T-cell (primary cell): ENCODE data around the gene MIER3. TPM values are rescaled to one million over a fixed set of nuclear protein-coding genes. Genes with fewer than 3 reads are reported as not detected.

Experiments
- ATAC-seq, 4 experiments: fragments of 200-7000 bp in 3 of 4; fragments of 150-1000 bp in 1 of 4; cut with Tn5 transposase; replicated peaks in 1 of 4; 1 replicate in 3 of 4; 2 replicates in 1 of 4; pipeline ENCODE4 v1.10.0; 2021; ENCODE audit warnings: moderate library complexity in 3 of 4, mild to moderate bottlenecking in 2 of 4, moderate number of reproducible peaks in 1 of 4
- CTCF ChIA-PET, 2 donors: fragments of 300-600 bp; sonication (Branson Sonifier 250); formaldehyde crosslinking; loops; one replicate each; lab custom pipeline; 2022; ENCODE audit warnings: antibody characterized with exemption in 2 of 2; lab: Charles Lee
- POLR2A ChIA-PET, 2 donors: fragments of 300-600 bp; sonication (Branson Sonifier 250); formaldehyde crosslinking; loops; one replicate each; lab custom pipeline; 2022; ENCODE audit warnings: antibody characterized with exemption in 2 of 2; lab: Charles Lee
- DNase-seq, 35 experiments: peaks; one replicate each; pipeline versions ENCODE4 v3.0.0 to v3.0.0-alpha.2; 2013 to 2023
- H3K27ac ChIP-seq: one replicate; pipeline ENCODE4 v1.5.1; 2013; ENCODE audit warnings: low read length
- H3K27me3 ChIP-seq, 2 experiments: replicated peaks in 1 of 2; 1 replicate in 1 of 2; 2 replicates in 1 of 2; pipeline versions ENCODE4 v1.6.1 to v1.7.0; 2013; ENCODE audit warnings: low read length in 1 of 2, mixed read lengths in 1 of 2; ENCODE audit not compliant: control insufficient read depth in 2 of 2, insufficient read depth in 2 of 2; ENCODE audit errors: extremely low read depth in 1 of 2
- H3K36me3 ChIP-seq, 2 donors: 1 replicate in 1 of 2; 2 replicates in 1 of 2; pipeline versions ENCODE4 v1.6.1 to v1.7.0; 2013; ENCODE audit warnings: low read length in 1 of 2; ENCODE audit not compliant: control insufficient read depth in 2 of 2, insufficient read depth in 1 of 2; ENCODE audit errors: extremely low read depth in 1 of 2
- H3K4me1 ChIP-seq, 2 experiments: 1 replicate in 1 of 2; 2 replicates in 1 of 2; pipeline versions ENCODE4 v1.6.1 to v1.7.0; 2013; ENCODE audit warnings: low read length in 2 of 2, mixed read lengths in 1 of 2; ENCODE audit not compliant: insufficient read depth in 2 of 2, control insufficient read depth in 1 of 2; ENCODE audit errors: extremely low read depth in 1 of 2
- H3K4me3 ChIP-seq, 2 donors: 1 replicate in 1 of 2; 2 replicates in 1 of 2; pipeline versions ENCODE4 v1.5.1 to v1.7.0; 2013; ENCODE audit warnings: mild to moderate bottlenecking in 2 of 2, low read length in 1 of 2, moderate library complexity in 1 of 2; ENCODE audit not compliant: control insufficient read depth in 1 of 2; ENCODE audit errors: extremely low read depth in 1 of 2
- H3K9me3 ChIP-seq: 2 replicates; pipeline ENCODE4 v1.7.0; 2013
- H3K27ac Mint-ChIP-seq, 2 donors: one replicate each; pipeline ENCODE4 v1.8.0; 2020 to 2021; ENCODE audit warnings: mild to moderate bottlenecking in 2 of 2, mixed read lengths in 2 of 2
- H3K27me3 Mint-ChIP-seq, 2 donors: one replicate each; pipeline ENCODE4 v1.8.0; 2021 to 2022; ENCODE audit warnings: mixed read lengths in 2 of 2
- H3K36me3 Mint-ChIP-seq: one replicate; pipeline ENCODE4 v1.8.0; 2021; ENCODE audit warnings: mixed read lengths
- H3K4me1 Mint-ChIP-seq, 3 donors: one replicate each; pipeline ENCODE4 v1.8.0; 2020 to 2022; ENCODE audit warnings: mixed read lengths in 3 of 3, mild to moderate bottlenecking in 1 of 3
- H3K4me3 Mint-ChIP-seq, 3 donors: one replicate each; pipeline ENCODE4 v1.8.0; 2020 to 2022; ENCODE audit warnings: mild to moderate bottlenecking in 3 of 3, mixed read lengths in 3 of 3, moderate library complexity in 3 of 3
- H3K9me3 Mint-ChIP-seq, 3 donors: one replicate each; pipeline ENCODE4 v1.8.0; 2020 to 2022; ENCODE audit warnings: mixed read lengths in 3 of 3
- WGBS: methylation state at CpG from one replicate; pipeline ENCODE4 v1.1.5; 2013; ENCODE audit warnings: missing lambda C conversion rate; ENCODE audit not compliant: insufficient coverage; 5-methylcytosine and 5-hydroxymethylcytosine counted together
- total RNA-seq, 35 experiments: library from RNA in 6 of 35; stranded (reverse) in 6 of 35; fragments of 120-200 nt in 1 of 35; gene quantifications; one replicate each; pipeline versions ENCODE4 v1.2.1 to v1.2.4 and lab custom pipeline; 2013 to 2026

MIER3 gene
- total RNA-seq, 5 donors from 2014 or later (not counting 1 experiment from before 2014, with no cell fraction given): 21.3 to 25.9 (median 23.6) TPM

DNA sequence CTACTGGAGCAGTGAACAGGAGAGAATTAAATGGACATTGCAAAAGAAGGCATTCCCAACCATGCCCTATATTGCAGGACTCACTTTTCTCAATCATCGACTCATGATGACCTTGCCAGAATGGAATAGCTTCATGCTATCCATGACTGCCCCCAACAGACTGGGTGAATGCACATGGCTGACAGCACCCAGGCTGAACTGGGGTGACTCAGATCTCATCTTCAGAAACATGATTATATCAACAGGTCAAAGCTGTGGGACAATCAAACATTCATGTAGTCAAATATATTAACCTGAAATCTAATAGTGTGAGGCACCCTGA lies 34.7 kb upstream of the MIER3 start:
- Mint-ChIP-seq H3K4me3 (no peak overlapping the region), H3K27me3 (no peaks in the 10 kb centered on the region), H3K9me3 (no peaks in the 10 kb centered on the region), H3K4me1 (peaks cover 11 to 18% (median 17%) of the 10 kb centered on the region in 3 donors), H3K27ac (no peak overlapping the region), H3K36me3 (no peaks in the 10 kb centered on the region)
- WGBS: 100% methylated on average over 1 of the region's 1 CpG
- ChIA-PET CTCF (interaction anchor here in 1 of 2 donors (0.6 to 1.0 kb wide), 3 partner anchors 22 to 1359 kb away, joined by 3 to 4 read pairs (median 3); no protein-coding TSS in a partner anchor), POLR2A (interaction anchor here in 1 of 2 donors (0.6 kb wide), 1 partner anchor 1756 kb away, joined by 7 read pairs; no protein-coding TSS in a partner anchor)
- Histone ChIP-seq H3K9me3 (no peaks in the 10 kb centered on the region), H3K4me1 (peaks cover 3 to 4% of the 10 kb centered on the region in 2 experiments), H3K27ac (no peak overlapping the region), H3K4me3 (no peak overlapping the region), H3K27me3 (no peaks in the 10 kb centered on the region), H3K36me3 (no peaks in the 10 kb centered on the region)
- ATAC-seq: no peak
- no peak for DNase-seq

DNA sequence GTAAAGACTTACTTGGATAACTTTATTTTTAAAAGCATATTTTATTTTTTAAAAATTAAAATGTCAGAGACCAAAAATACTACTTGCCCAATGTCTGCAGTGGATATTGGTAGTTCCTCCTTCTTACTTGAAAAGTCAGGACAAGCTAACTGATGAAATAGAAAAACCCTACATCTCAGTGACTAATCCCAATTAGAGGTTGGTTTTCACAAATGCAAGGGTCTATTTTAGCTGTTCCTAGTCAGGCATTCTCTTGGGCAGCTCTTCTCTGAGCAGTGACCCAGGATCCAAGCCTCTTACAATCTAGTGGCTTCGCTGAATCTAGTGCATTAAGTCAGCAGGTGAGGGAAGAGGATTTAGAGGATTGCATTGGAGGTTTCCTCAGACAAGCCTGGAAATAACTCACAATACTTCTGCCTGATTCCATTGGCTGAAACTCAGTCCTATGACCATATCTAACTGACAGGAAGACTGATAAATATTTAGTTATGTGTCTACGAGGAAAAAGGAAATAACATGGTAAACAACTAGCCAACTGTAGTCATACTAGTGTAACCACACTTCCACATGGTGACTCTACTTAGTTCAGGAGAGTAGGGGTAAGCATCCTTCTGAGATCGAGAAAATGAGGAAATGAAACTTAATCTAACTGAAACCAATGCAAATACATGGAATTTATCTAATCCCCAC lies 34.2 kb upstream of the MIER3 start:
- WGBS: no CpG with 5 or more reads among the region's 3 CpGs
- no peak overlapping the region for H3K4me3 Mint-ChIP-seq
- DNase-seq: no peak
- no peaks in the 10 kb centered on the region for H3K9me3 Mint-ChIP-seq
- no peaks in the 10 kb centered on the region for H3K9me3 ChIP-seq
- no peaks in the 10 kb centered on the region for H3K27me3 Mint-ChIP-seq
- POLR2A ChIA-PET: no interaction called here
- no peaks in the 10 kb centered on the region for H3K36me3 Mint-ChIP-seq
- H3K27ac Mint-ChIP-seq: no peak overlapping the region
- no peak overlapping the region for H3K27ac ChIP-seq
- no peaks in the 10 kb centered on the region for H3K27me3 ChIP-seq
- H3K4me3 ChIP-seq: no peak overlapping the region
- peaks cover 11 to 18% (median 17%) of the 10 kb centered on the region in 3 donors for H3K4me1 Mint-ChIP-seq
- no peaks in the 10 kb centered on the region for H3K36me3 ChIP-seq
- CTCF ChIA-PET: interaction anchor here in 1 of 2 donors (1.0 kb wide), 1 partner anchor 21 kb away, joined by 3 read pairs; no protein-coding TSS in a partner anchor
- H3K4me1 ChIP-seq: peaks cover 3 to 4% of the 10 kb centered on the region in 2 experiments
- ATAC-seq: no peak

DNA sequence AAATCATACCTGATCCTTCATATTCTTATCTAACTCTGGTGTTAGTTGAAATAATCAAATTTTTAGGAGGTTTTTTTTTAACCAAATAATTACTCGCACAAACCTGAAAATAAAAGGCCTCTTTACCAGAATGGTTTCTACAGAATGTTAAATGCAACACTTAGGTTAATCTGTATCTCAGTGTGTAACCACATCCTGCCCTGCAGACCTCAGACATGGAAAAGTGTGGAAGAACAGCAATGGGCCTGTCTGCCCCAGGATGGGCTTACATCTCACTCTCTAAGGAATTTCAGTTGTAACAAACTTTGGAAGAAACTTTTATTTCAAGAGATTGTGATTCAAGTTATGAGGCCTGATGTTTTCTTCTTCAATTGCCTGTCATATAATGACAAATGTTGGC lies 32.5 kb upstream of the MIER3 start:
- Histone ChIP-seq H3K4me3 (no peak overlapping the region), H3K9me3 (no peaks in the 10 kb centered on the region), H3K36me3 (no peaks in the 10 kb centered on the region), H3K27me3 (peaks cover 0 to 4% of the 10 kb centered on the region in 2 experiments), H3K27ac (no peak overlapping the region), H3K4me1 (peaks cover 3 to 4% of the 10 kb centered on the region in 2 experiments)
- Mint-ChIP-seq H3K4me1 (peaks cover 11 to 18% (median 17%) of the 10 kb centered on the region in 3 donors), H3K27ac (no peak overlapping the region), H3K4me3 (no peak overlapping the region), H3K27me3 (no peaks in the 10 kb centered on the region), H3K9me3 (no peaks in the 10 kb centered on the region), H3K36me3 (no peaks in the 10 kb centered on the region)
- DNase-seq: peak in 1 of 35 experiments; percentile 4
- ATAC-seq: peak in 1 of 4 experiments; percentile 35
- POLR2A ChIA-PET: no interaction called here
- no CpG with 5 or more reads among the region's 1 CpG for WGBS
- CTCF ChIA-PET: no interaction called here

DNA sequence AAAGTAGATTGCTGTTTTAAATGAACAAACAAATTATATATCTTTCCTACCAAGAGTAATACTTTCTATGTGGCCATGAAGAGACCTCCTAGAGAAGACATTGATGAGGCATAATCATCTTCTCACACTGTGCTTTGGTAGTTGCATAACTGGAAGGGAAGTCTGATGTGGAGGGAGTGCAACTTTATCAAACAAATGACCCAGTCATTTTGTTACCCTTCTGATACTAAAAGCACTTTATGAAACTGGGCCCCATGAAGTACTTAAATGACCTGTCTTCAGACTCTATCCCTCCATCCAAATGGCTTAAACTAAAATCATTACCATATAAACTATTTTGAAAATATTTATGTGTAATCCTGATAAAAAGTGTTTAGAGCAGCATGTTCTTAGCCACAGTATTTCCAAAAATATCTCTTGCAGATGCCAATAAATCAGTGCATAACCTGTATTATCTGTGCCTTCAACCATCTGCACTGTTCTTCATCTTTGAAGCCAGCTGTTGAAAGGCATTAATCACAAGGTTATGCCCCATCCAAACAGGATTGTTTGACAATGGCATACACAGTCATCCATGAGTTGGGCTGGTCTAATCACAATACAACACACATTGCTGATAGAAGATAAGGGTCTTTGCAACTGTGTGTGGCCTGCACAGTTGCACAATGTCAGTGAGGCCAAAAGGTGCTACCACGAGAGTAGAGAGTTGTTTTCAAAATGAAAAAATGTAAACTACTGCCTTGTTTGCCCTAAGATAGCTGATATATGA lies 31.9 kb upstream of the MIER3 start:
- ChIA-PET POLR2A (no interaction called here), CTCF (no interaction called here)
- Mint-ChIP-seq H3K27ac (no peak overlapping the region), H3K4me1 (peaks cover 11 to 18% (median 17%) of the 10 kb centered on the region in 3 donors), H3K27me3 (peaks cover 0 to 4% of the 10 kb centered on the region in 2 donors), H3K9me3 (no peaks in the 10 kb centered on the region), H3K4me3 (no peak overlapping the region), H3K36me3 (no peaks in the 10 kb centered on the region)
- WGBS: no CpG with 5 or more reads among the region's 1 CpG
- Histone ChIP-seq H3K27me3 (peaks cover 0 to 4% of the 10 kb centered on the region in 2 experiments), H3K4me1 (peaks cover 3 to 4% of the 10 kb centered on the region in 2 experiments), H3K9me3 (no peaks in the 10 kb centered on the region), H3K27ac (no peak overlapping the region), H3K4me3 (no peak overlapping the region), H3K36me3 (no peaks in the 10 kb centered on the region)
- no peak for ATAC-seq
- DNase-seq: no peak

DNA sequence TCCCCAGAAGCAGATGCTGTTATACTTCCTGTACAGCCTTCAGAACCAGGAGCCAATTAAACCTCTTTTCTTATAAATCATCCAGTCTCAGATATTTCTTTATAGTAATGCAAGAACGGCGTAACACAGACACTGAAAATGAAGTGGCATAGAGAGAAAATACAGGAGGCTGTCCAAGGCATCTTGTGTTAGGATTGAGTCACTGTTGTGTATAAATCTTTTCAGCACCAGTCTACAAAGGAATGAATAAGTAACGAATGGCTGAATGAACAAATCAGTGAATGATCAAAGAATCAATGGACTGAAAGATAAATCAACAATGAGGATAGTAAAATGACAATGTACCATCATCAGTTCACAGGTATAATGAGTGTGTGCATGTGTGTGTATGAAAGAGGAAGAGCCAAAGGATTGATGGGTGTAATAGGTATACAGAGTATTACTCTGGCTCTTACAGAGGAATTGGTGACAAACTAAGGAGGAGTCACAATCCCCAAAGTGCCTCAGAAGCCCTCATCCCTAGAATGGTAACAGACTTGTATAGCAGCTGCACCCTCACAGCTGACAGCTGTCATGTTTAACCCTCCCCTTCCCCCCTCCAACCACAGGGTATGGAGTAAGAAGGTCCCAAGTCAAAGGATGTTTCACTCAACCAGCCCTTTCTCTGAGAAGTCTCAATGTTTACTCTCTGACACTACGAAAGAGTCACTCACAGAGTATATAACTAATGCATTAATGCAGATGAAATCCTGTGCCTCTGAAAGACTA lies 29.8 kb upstream of the MIER3 start:
- H3K9me3 Mint-ChIP-seq: no peaks in the 10 kb centered on the region
- H3K27ac Mint-ChIP-seq: no peak overlapping the region
- H3K27me3 ChIP-seq: peaks cover 0 to 4% of the 10 kb centered on the region in 2 experiments
- no peaks in the 10 kb centered on the region for H3K36me3 ChIP-seq
- CTCF ChIA-PET: no interaction called here
- no peak for ATAC-seq
- H3K27me3 Mint-ChIP-seq: peaks cover 0 to 4% of the 10 kb centered on the region in 2 donors
- no CpG with 5 or more reads among the region's 4 CpGs for WGBS
- H3K27ac ChIP-seq: no peak overlapping the region
- H3K4me3 ChIP-seq: no peak overlapping the region
- peaks cover 11 to 18% (median 17%) of the 10 kb centered on the region in 3 donors for H3K4me1 Mint-ChIP-seq
- no peak overlapping the region for H3K4me3 Mint-ChIP-seq
- no peak for DNase-seq
- peaks cover 3 to 4% of the 10 kb centered on the region in 2 experiments for H3K4me1 ChIP-seq
- no peaks in the 10 kb centered on the region for H3K36me3 Mint-ChIP-seq
- POLR2A ChIA-PET: no interaction called here
- no peaks in the 10 kb centered on the region for H3K9me3 ChIP-seq

DNA sequence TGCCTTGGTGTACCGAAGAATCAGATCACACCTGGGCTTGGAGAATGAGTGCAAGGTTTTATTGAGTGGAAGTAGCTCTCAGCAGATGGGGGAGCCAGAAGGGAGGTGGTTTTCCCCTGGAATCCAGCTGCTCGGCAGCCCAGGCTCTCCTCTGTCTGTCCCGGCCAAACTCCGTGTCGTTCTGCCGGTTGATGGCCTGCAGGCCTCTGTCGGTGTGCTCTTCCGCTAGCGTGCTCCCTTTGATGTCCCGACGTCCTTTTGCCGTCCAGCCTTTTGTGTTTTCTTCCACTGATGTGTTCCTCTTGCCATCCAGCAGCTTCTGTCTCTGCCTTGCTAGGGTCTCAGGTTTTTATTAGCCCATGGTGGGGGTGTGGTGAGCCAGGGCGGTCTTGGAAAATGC lies 28.0 kb upstream of the MIER3 start:
- H3K4me3 ChIP-seq: no peak overlapping the region
- Mint-ChIP-seq H3K4me1 (peaks cover 10 to 11% (median 11%) of the 10 kb centered on the region in 3 donors), H3K27ac (no peak overlapping the region), H3K36me3 (no peaks in the 10 kb centered on the region), H3K9me3 (no peaks in the 10 kb centered on the region), H3K4me3 (no peak overlapping the region), H3K27me3 (peaks cover 0 to 4% of the 10 kb centered on the region in 2 donors)
- ATAC-seq (no peak), DNase-seq (no peak)
- peaks cover 3 to 4% of the 10 kb centered on the region in 2 experiments for H3K4me1 ChIP-seq
- ChIA-PET POLR2A (no interaction called here), CTCF (no interaction called here)
- no peaks in the 10 kb centered on the region for H3K36me3 ChIP-seq
- H3K27me3 ChIP-seq: peaks cover 0 to 4% of the 10 kb centered on the region in 2 experiments
- no peaks in the 10 kb centered on the region for H3K9me3 ChIP-seq
- 93% methylated on average over 11 of the region's 13 CpGs for WGBS
- no peak overlapping the region for H3K27ac ChIP-seq
